A204.1 (cell line): ENCODE measurements around the gene LDB2.
"Not testable (repeated sequence)": the region's sequence is repeated elsewhere in the genome, so short reads cannot be mapped to it uniquely, and the experiment has no call there.

Experiments used
- FAIRE-seq: peaks from 2 replicates; lab custom pipeline; 2012; peaks lifted over from hg19 to GRCh38; lab: Jason Lieb, UNC

The LDB2 gene

GRCh38 chr4:16646459-16646858, 252.0 kb downstream of the LDB2 start:
- FAIRE-seq, result no peak

- no peak for FAIRE-seq
These were observed 254.6 kb downstream of the LDB2 start for GRCh38 chr4:16643893-16644292.

GRCh38 chr4:16642897-16643296, 255.5 kb downstream of the LDB2 start:
- no peak for FAIRE-seq

- FAIRE-seq, result no peak
These were observed 256.5 kb downstream of the LDB2 start for GRCh38 chr4:16641971-16642370.

- FAIRE-seq, result no peak
These were observed 261.4 kb downstream of the LDB2 start for GRCh38 chr4:16636912-16637630.

- FAIRE-seq, result no peak
These were observed 262.1 kb downstream of the LDB2 start for GRCh38 chr4:16636304-16636703.

GRCh38 chr4:16629274-16629673, 269.2 kb downstream of the LDB2 start:
- not testable (repeated sequence) for FAIRE-seq

GRCh38 chr4:16628835-16629234, 269.6 kb downstream of the LDB2 start:
- not testable (repeated sequence) for FAIRE-seq

GRCh38 chr4:16627999-16628398, 270.4 kb downstream of the LDB2 start:
- no peak for FAIRE-seq

GRCh38 chr4:16626945-16627344, 271.5 kb downstream of the LDB2 start:
- FAIRE-seq, result no peak

GRCh38 chr4:16622826-16623225, 275.6 kb downstream of the LDB2 start:
- no peak for FAIRE-seq

- no peak for FAIRE-seq
These were observed 281.0 kb downstream of the LDB2 start for GRCh38 chr4:16617435-16617834.

GRCh38 chr4:16617011-16617410, 281.4 kb downstream of the LDB2 start:
- FAIRE-seq, result no peak

GRCh38 chr4:16609170-16609758, 289.2 kb downstream of the LDB2 start:
- no peak for FAIRE-seq

GRCh38 chr4:16608611-16609125, 289.8 kb downstream of the LDB2 start:
- no peak for FAIRE-seq

GRCh38 chr4:16608123-16608522, 290.3 kb downstream of the LDB2 start:
- FAIRE-seq, result no peak

- FAIRE-seq, result no peak
These were observed 291.0 kb downstream of the LDB2 start for GRCh38 chr4:16607241-16608066.

GRCh38 chr4:16606691-16607090, 291.8 kb downstream of the LDB2 start:
- FAIRE-seq, result no peak

- no peak for FAIRE-seq
These were observed 295.3 kb downstream of the LDB2 start for GRCh38 chr4:16603178-16603577.

GRCh38 chr4:16598597-16599206, 299.7 kb downstream of the LDB2 start:
- no peak for FAIRE-seq

- no peak for FAIRE-seq
These were observed 300.4 kb downstream of the LDB2 start for GRCh38 chr4:16597845-16598596.

- no peak for FAIRE-seq
These were observed 301.0 kb downstream of the LDB2 start for GRCh38 chr4:16597443-16597842.
